GM19467 (cell line): Measurements from ENCODE around the gene DDX25.
A peak's percentile ranks its signal among the peaks of the same experiment; 100 is the strongest.
"Not testable (repeated sequence)": the region's sequence is repeated elsewhere in the genome, so short reads cannot be mapped to it uniquely, and the experiment has no call there.

Source experiments
- ATAC-seq: cut with Tn5 transposase; IDR thresholded peaks from one replicate; pipeline ENCODE4 v1.9.1; 2021; ENCODE audit warnings: mild to moderate bottlenecking, moderate library complexity; ENCODE audit not compliant: unreplicated experiment

The DDX25 gene

DNA sequence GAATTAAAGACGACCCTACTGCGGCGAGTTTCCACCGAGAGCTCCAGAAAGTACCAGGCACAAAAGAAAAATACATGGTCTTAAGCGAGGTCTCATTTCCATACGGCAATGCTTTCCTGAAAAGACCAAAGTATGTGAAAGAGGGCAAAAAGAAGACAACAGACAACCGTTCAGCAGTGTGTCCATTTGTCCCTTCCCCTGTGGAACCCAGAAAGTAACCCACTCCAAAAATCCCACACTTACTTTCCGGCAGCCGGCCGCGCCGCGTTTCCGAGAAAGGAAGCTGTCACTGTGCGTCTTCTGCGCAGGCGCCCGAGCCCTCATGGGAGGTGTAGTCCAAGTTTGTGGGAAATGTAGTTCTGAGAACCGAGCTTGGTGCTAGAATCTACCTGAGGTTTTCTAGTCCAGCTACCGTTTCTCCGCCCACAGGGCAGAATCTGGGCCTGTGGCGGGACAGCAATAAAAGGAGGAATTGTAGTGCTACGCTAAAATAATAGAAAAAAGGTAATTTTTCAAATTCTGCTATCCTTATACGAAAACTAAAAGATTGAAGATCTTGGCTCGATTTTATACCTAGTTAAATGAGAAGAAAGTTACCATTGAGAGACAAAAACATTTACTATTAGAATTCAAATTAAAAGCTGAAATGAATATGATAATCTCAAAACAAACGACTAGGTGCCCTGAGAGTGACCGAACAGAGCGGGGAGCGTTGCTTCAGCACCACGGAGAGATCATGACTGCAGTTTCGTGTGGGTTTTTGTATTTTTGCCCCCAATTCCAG, 1.2 kb upstream of the DDX25 start, which contains the start of gene PUS3:
PUS3 (minus strand) TSS at position 280 of the 784 bp plus-strand sequence. CDS start 6,922 bp downstream, outside the sequence.
- peak; percentile 92 for ATAC-seq

DNA sequence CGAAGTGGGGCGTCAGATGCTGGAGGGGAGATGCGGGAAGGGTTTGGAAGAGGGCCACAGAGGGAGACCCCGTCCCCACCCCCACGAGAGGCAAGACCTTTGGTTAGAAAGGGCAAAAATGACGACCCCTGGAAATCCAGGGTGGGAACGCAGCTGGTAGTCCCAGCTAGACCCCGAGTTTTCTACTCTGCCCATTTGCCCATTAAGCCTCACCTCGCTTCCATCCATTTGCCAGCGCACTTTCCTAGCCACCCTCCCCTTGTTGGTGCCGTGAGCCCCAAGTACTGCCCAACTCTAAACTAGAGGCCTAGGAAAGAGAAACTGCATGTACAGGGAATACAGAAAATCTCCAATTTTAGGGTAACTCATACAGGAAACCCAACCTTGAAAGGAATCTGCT, 370 bp downstream of the DDX25 start:
- no peak for ATAC-seq

DNA sequence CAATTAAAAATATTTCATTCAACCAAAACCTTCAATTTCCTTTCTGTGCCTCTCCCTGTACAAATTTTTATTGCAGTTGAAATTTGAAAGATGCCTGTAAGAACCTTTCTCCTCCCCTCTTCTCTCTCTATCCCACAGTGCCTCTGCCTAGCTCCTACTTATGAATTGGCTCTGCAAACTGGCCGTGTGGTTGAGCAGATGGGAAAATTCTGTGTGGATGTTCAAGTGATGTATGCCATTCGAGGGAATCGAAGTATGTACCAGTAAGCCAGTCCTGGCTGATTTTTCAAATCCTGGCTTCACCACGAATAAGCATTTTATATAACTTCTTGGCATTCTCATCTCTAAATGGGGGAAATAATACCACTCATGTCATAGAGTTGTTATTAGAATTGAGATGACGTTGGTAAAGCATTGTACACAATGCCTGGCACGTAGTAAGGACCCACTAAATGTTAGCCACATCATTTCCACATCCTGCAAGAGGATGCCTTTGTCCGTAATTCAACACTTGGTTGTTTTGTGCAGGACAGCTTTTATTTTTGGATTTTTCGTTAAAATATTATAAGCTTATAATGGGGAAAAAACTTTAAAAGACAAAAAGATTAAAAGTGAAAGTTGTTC, 6.0 kb downstream of the DDX25 start:
- no peak for ATAC-seq

GRCh38 chr11:125914601-125915000, 10.3 kb downstream of the DDX25 start:
- not testable (repeated sequence) for ATAC-seq

- ATAC-seq, result no peak
These were observed 12.5 kb downstream of the DDX25 start for GRCh38 chr11:125916683-125917347.

DNA sequence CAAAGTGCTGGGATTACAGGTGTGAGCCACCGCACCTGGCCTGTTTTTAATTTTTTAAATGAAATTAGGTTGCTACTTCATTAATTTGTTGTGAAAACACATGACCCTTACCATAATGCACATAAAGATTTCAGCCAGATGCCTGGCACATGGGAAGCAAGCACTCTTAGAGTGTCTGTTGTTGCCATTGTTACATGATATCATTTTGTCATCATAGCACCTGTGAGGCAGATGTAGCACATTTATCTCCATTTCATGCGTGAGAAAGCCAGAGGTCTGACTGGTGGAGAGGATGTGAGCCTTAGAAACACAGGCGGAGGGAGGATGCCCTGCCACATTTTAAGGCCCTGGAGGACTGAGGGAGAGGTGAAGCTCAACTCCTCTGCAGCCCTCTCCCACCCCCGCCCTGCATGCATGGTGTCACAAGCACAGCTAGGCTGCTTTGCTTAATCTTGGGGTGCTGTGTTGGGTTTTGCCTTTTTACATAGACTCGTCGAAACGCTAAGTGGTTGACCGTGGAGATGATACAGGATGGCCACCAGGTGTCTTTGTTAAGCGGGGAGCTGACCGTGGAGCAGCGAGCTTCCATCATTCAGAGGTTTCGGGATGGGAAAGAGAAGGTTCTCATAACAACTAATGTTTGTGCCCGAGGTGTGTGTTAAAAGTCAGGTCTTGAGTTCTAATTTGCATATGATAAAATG, 14.0 kb downstream of the DDX25 start:
- ATAC-seq, result no peak

DNA sequence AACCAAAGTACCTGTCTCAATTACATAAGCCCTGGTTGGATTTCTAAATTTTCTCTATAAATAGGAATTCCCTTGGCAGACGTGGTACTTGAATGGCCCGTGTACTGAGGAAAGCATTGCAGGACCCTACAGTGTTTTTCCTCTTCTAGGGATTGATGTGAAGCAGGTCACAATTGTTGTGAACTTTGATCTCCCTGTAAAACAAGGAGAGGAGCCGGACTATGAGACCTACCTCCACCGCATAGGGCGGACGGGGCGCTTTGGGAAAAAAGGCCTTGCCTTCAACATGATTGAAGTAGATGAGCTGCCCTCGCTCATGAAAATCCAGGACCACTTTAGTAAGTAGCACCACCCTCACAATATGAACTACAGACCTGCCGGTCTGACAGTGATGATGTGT, 16.7 kb downstream of the DDX25 start:
- no peak for ATAC-seq

- ATAC-seq, result no peak
These were observed 17.8 kb downstream of the DDX25 start for GRCh38 chr11:125922156-125922555.

DNA sequence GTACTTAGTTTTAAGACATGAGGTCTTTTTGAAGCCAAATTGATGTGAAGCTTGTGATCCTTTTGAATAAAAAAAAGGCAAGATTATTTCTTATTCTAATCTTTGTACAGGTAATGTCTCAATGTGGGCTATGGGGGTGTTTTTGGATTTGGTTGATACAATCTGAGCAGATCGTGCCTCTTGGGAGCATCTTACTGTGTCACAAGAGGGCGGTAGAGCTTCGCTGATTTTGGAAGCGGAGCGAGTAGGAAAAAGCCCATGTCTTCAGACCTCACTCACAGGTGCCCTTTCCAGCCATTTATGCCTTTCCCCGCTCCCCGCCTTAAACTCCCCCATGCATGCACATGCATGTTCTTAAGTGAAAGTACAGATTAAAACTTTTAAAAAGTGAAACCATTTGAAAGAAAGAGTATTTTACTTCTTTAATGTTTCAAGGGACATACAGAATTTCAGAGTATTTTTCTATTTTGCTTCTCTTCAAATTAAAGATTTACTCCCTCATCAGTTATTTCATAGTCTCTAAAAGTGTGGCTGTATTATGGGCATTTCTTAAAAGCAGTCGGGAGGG, 18.8 kb downstream of the DDX25 start:
- no peak for ATAC-seq

- no peak for ATAC-seq
These were observed 19.3 kb downstream of the DDX25 start for GRCh38 chr11:125923633-125924032.

DNA sequence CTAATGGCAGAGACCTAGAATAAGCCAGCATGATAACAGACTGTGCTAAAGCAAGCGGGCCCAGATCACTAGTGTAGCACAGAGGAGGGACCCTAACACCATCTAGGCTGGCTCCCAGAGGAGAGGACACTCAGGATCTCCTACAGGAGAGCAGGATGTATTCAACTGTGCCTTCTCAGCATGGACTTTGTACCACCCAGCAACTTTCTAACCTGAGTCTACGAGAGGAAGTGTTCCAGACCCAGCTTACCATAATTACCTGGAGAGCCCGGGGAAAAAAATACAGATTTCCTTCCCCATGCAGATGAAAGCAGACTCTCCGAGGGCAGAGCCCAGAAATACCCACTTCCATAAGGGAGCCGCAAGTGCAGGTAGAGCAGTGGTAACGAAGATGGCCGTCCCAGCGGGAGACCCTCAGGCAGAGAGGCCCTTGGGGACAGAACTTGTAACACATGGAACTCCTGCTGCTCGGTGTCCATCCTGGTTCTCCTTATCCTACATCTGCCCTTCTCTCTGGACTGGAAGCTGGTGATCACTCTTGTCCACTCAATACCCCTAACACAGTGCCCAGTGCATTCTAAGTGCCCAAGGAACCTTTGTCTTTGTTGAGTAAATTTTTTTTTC, 20.2 kb downstream of the DDX25 start:
- no peak for ATAC-seq

DNA sequence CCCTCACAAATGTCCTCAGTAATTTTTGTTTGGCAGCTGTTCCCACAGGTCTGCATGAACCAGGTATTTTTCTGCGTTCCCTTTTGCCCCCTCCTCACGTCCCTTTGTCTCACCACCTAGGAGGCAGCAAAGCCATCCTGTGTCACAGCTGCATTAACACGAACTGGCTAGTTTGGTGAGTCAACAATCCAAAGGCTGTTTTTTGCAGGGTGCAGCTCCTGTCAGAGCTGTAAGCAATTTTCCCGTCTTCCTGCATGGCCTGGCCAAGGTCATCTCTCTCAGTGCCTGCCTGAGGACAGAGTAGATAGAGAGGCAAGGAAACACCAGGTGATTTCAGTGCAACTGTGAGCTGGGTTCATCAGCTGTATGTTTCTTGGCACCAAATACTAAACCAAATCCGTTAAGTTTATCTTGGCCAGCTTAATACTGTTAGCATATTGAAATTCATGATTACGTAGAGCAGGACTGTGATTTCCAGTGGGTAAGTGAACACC, 21.0 kb downstream of the DDX25 start:
- ATAC-seq, result no peak

DNA sequence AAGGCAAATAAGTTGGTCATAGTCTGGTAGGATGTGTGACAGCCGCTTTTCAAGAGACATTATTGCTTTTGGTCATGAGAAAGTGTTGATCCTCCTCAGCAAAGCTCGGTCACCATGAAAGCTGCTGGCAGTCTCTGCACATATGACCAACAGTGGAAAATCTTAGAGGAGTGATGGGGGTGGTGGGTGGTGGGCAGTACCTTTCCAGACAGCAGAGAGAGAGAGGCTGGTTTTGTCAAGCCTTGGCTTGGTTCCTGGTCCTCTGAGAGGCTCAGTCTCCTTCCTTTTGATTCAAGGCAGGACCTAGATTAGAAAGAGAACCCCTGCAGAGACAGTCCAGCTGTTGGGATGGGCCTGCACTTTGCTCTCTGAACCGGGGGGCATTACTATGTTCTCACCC, 21.5 kb downstream of the DDX25 start:
- no peak for ATAC-seq

GRCh38 chr11:125926682-125927081, 22.4 kb downstream of the DDX25 start:
- ATAC-seq, result no peak

- ATAC-seq, result no peak
These were observed 25.3 kb downstream of the DDX25 start for GRCh38 chr11:125929445-125930075.

DNA sequence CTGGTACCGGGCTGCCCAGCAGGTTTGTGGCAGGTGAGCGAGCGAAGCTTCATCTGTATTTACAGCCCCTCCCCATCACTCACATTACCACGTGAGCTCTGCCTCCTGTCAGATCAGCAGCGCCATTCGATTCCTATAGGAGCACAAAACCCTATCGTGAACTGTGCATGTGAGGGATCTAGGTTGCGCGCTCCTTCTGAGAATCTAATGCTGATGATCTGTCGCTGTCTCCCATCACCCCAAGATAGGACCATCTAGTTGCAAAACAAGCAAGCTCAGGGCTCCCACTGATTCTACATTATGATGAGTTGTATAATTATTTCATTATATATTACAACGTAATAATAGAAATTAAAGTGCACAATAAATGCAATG, 25.8 kb downstream of the DDX25 start:
- ATAC-seq, result no peak

DNA sequence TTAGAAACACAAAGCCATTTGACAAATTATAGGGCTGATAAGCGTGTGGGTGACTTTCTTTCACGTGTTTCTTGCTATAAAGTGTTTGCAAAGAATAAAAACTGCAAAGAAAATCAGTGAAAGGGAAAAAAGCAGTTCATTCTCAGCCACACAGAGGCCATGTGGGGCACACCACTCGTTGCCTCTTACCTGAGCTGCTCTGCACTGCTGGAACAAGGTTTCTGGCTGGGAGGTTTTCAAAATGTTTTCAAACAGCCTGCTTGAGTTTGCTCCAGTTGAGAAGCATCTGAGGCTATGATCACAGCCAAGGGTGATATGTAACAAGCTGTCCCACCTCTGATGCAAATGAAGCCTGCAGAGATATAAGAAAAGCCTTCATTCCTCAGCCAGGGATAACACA, 26.8 kb downstream of the DDX25 start:
- ATAC-seq, result no peak

GRCh38 chr11:125931668-125932067, 27.4 kb downstream of the DDX25 start:
- no peak for ATAC-seq

GRCh38 chr11:125932301-125932700, 28.0 kb downstream of the DDX25 start:
- ATAC-seq, result no peak
